Nephron progenitor cell (in vitro differentiated cells): Measurements from ENCODE around the gene FIBCD1.
A peak's percentile ranks its signal among the peaks of the same experiment; 100 is the strongest.

Experiments used
- DNase-seq: peaks from one replicate; pipeline ENCODE4 v3.0.0; 2021
- H3K27ac Mint-ChIP-seq: 2 replicates; pipeline ENCODE4 v1.8.0; 2021; ENCODE audit warnings: mild to moderate bottlenecking, moderate library complexity, mixed read lengths
- H3K27me3 Mint-ChIP-seq: 2 replicates; pipeline ENCODE4 v1.8.0; 2021; ENCODE audit warnings: mild to moderate bottlenecking, low read depth, mixed read lengths; ENCODE audit not compliant: poor library complexity
- H3K36me3 Mint-ChIP-seq: 2 replicates; pipeline ENCODE4 v1.8.0; 2021; ENCODE audit warnings: low read depth, mixed read lengths
- H3K4me1 Mint-ChIP-seq: 2 replicates; pipeline ENCODE4 v1.8.0; 2021; ENCODE audit warnings: mixed read lengths
- H3K4me3 Mint-ChIP-seq: 2 replicates; pipeline ENCODE4 v1.8.0; 2021; ENCODE audit warnings: mild to moderate bottlenecking, moderate library complexity, mixed read lengths
- H3K9me3 Mint-ChIP-seq: 2 replicates; pipeline ENCODE4 v1.8.0; 2021; ENCODE audit warnings: mild to moderate bottlenecking, moderate library complexity, mixed read lengths
- TF ChIP-seq, protein P1 (sequence below): fragments of 200-600 bp; sonication (generic); IDR thresholded peaks from 2 replicates; pipeline ENCODE4 v1.5.0; 2021; ENCODE audit warnings: antibody characterized with exemption

Gene FIBCD1

GRCh38 chr9:130877300-130877699 lies 61.7 kb downstream of the FIBCD1 start:
- Mint-ChIP-seq H3K4me1 (no peaks in the 10 kb centered on the region), H3K36me3 (peaks cover 91% of the 10 kb centered on the region), H3K9me3 (no peaks in the 10 kb centered on the region), H3K4me3 (no peak overlapping the region), H3K27ac (no peak overlapping the region), H3K27me3 (no peaks in the 10 kb centered on the region)
- TF ChIP-seq, protein P1, sequence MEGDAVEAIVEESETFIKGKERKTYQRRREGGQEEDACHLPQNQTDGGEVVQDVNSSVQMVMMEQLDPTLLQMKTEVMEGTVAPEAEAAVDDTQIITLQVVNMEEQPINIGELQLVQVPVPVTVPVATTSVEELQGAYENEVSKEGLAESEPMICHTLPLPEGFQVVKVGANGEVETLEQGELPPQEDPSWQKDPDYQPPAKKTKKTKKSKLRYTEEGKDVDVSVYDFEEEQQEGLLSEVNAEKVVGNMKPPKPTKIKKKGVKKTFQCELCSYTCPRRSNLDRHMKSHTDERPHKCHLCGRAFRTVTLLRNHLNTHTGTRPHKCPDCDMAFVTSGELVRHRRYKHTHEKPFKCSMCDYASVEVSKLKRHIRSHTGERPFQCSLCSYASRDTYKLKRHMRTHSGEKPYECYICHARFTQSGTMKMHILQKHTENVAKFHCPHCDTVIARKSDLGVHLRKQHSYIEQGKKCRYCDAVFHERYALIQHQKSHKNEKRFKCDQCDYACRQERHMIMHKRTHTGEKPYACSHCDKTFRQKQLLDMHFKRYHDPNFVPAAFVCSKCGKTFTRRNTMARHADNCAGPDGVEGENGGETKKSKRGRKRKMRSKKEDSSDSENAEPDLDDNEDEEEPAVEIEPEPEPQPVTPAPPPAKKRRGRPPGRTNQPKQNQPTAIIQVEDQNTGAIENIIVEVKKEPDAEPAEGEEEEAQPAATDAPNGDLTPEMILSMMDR: no peak
- no peak for DNase-seq

- TF ChIP-seq, protein P1: no peak
- Mint-ChIP-seq H3K27me3 (no peaks in the 10 kb centered on the region), H3K4me3 (no peak overlapping the region), H3K27ac (no peak overlapping the region), H3K9me3 (no peaks in the 10 kb centered on the region), H3K36me3 (peaks cover 77% of the 10 kb centered on the region), H3K4me1 (peaks cover 17% of the 10 kb centered on the region)
- no peak for DNase-seq
These were observed 64.3 kb downstream of the FIBCD1 start for GRCh38 chr9:130874783-130875182.

DNA sequence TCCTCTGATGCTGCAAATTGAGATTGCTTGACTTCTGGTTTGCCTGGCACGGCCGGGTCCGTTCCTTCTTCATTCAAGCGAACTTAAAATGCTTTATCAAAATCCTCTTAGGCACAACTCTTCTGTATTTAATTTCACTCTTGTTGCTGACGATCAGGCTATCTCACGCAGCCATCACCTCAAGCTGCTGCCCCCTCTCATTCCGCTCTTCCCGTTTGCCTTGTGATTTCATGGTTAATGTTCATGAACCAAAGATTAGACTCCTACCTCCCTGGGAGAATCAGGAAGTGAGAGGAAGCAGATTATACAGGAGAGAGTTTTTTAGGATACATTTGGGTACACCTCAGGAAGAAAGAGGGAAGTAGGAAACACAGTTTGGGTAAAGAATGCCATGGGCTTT lies 65.1 kb downstream of the FIBCD1 start:
- Mint-ChIP-seq H3K27me3 (no peaks in the 10 kb centered on the region), H3K36me3 (peaks cover 74% of the 10 kb centered on the region), H3K9me3 (no peaks in the 10 kb centered on the region), H3K4me3 (no peak overlapping the region), H3K27ac (peak overlapping the region; percentile 61), H3K4me1 (peaks cover 18% of the 10 kb centered on the region)
- TF ChIP-seq, protein P1: no peak
- no peak for DNase-seq

DNA sequence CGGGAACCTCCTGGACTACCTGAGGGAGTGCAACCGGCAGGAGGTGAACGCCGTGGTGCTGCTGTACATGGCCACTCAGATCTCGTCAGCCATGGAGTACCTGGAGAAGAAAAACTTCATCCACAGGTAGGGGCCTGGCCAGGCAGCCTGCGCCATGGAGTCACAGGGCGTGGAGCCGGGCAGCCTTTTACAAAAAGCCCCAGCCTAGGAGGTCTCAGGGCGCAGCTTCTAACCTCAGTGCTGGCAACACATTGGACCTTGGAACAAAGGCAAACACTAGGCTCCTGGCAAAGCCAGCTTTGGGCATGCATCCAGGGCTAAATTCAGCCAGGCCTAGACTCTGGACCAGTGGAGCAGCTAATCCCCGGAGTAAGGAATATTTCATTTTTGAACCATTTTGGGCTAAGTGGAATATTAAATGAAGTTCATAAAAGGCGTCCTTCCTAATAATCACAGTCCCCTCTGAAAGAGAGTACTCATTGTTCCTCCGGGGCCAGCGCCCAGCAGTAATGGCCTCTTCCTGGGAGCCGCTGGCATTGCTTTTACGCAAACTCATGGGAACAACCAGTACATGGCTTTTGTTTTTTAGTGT lies 66.0 kb downstream of the FIBCD1 start:
- H3K36me3 Mint-ChIP-seq: peaks cover 70% of the 10 kb centered on the region
- TF ChIP-seq, protein P1: no peak
- peaks cover 3% of the 10 kb centered on the region for H3K27me3 Mint-ChIP-seq
- no peaks in the 10 kb centered on the region for H3K9me3 Mint-ChIP-seq
- peaks cover 26% of the 10 kb centered on the region for H3K4me1 Mint-ChIP-seq
- no peak for DNase-seq
- H3K4me3 Mint-ChIP-seq: no peak overlapping the region
- H3K27ac Mint-ChIP-seq: no peak overlapping the region

DNA sequence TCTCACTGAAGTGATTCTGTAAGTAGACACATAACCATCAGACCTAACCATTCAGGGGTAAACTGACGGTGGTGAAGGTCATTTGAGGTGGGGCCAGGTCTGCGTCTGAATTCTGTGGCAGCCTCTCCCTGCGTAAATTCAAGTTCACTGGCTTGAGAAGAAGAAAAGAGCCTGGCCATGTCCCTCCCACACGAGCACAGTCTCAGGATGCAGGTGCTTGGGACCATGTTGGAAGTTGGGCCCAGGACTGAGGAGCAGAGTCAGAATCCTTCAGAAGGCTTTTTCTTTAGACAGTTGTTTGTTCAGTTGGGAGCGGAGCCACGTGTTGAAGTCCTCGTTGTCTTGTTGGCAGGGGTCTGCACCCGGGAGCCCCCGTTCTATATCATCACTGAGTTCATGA lies 66.5 kb downstream of the FIBCD1 start:
- H3K27me3 Mint-ChIP-seq: peaks cover 5% of the 10 kb centered on the region
- no peaks in the 10 kb centered on the region for H3K9me3 Mint-ChIP-seq
- no peak overlapping the region for H3K4me3 Mint-ChIP-seq
- H3K4me1 Mint-ChIP-seq: peaks cover 26% of the 10 kb centered on the region
- no peak overlapping the region for H3K27ac Mint-ChIP-seq
- peaks cover 71% of the 10 kb centered on the region for H3K36me3 Mint-ChIP-seq
- TF ChIP-seq, protein P1: no peak
- DNase-seq: no peak

GRCh38 chr9:130872093-130872492 lies 67.0 kb downstream of the FIBCD1 start:
- DNase-seq: no peak
- Mint-ChIP-seq H3K4me3 (no peak overlapping the region), H3K27me3 (peaks cover 5% of the 10 kb centered on the region), H3K4me1 (peaks cover 26% of the 10 kb centered on the region), H3K9me3 (no peaks in the 10 kb centered on the region), H3K36me3 (peaks cover 71% of the 10 kb centered on the region), H3K27ac (no peak overlapping the region)
- TF ChIP-seq, protein P1: no peak
